ENCODE measurements around the gene ICAM3.
"Not testable (repeated sequence)": the region's sequence is repeated elsewhere in the genome, so short reads cannot be mapped to it uniquely, and the experiment has no call there.

ICAM3 gene

DNA sequence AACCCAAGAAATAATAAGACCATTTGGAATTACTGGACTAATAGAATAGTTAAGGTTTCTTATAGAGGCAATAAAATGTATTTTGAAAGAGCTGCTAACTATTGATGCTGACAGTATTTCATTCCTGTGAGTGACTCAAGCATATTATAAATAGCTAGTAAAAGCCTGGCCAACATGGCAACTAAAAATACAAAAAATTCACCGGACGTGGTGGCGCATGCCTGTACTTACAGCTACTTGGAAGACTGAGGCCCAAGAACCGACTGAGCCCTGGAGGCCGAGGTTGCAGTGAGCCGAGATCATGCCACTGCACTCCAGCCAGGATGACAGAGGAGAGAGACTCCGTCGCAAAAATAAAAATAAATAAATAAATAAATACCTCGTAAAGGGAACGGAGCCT lies 5.4 kb upstream of the ICAM3 start:
- no peak for DNase-seq (ENCODE audit: low read depth)

DNA sequence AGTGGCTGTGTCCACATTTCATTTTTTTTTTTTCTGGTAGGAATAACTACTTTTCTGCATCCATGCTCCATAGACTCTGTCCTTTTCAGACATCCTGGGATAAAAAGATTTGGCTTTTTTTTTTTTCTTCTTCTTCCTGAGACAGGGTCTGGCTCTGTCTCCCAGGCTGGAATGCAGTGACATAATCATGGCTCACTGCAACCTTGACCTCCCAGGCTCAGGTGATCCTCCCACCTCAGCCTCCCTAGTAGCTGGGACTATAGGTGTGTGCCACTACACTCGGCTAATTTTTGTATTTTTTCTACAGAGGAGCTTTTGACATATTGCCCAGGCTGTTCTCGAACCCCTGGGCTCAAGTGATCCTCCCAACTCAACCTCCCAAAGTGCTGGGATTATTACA lies 4.1 kb upstream of the ICAM3 start:
- no peak for DNase-seq (ENCODE audit: low read depth)

DNA sequence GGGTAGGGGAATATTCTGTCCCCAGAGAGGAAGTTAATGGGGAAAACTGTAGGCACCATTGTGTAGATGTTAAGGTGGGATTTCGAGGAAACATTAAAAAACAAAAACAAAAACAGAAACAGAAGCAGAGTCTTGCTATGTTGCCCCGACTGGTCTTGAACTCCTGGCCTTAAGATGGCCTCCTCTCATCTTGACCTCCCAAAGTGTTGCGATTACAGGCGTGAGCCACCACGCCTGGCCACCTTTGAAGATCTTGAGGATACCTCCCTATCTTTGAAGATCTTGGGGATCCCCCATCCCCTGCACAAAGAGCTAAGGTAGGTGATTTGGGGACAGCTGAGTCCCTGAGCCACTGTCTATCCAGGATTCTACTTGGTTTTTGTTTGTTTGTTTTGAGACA lies 553 bp upstream of the ICAM3 start:
- DNase-seq (ENCODE audit: low read depth), result no peak

DNA sequence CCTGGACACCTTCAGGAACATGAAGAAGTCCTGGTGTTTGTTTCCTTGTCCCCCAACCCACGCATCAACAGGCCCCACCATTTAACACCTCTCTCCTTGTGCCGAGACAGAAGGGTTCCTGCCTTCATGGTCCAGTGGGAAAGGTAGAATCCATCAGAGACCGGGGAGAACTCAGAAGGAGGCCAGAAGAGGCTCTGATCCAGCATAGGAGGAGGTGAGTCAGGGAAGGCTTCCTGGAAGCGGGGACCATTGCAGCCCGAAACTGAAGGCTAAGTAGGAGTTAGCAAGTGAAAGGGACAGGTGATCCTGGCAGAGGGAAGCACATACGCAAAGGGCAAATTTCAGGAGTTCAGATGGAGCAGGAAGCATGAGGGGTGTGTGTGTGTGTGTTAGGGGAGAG lies 484 bp downstream of the ICAM3 start:
- no peak for DNase-seq (ENCODE audit: low read depth)

GRCh38 chr19:10336725-10337124 lies 2.7 kb downstream of the ICAM3 start:
- not testable (repeated sequence) for DNase-seq (ENCODE audit: low read depth)

GRCh38 chr19:10335352-10335985 lies 4.0 kb downstream of the ICAM3 start:
- no peak for DNase-seq (ENCODE audit: low read depth)

GRCh38 chr19:10334588-10335351 lies 4.7 kb downstream of the ICAM3 start:
- DNase-seq (ENCODE audit: low read depth), result no peak

- DNase-seq (ENCODE audit: low read depth), result no peak
Observed at GRCh38 chr19:10333758-10334587, 5.5 kb downstream of the ICAM3 start.

DNA sequence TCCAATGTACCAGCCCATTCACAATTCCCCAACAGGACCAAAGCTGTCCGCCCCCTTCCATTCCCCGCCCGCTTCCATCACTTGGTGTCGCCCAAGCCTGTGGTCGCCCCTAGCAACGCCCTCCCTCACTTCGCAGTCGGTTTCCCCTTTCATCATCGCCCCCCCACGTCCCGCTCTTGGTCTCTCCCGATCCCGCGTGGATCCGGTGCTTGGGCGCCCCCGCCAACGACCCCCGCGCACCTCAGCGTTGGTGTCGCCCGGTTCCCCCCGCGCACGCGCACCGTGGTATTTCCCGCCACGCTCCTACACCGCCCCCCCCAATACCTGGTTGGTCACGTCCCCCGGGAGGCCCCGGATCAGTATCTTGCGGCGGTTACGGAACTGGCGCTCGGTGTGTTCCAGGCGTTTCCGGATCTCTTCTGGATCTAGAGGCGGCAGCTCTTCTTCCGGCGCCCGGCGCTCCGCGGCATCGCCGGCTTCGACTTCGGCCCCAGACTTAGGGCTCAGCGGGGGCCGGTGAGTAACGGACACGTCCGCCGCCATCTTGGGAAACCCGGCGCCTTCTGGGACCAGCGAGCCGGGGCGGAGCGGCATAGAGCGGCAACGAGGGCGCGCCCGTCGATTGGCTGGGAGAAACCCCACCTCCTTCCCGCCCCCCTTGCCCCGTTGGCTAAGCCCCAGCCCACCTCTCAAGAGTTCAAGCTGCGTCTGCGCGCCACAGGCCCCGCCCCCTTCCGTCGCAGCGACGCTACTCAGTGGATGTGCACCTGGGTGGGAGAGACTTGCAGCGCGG lies 6.3 kb downstream of the ICAM3 start, which contains the start of gene RAVER1:
Gene RAVER1 (minus strand): TSS at position 565 of the 793 bp plus-strand sequence. CDS start 22 bp downstream, at position 543.
- DNase-seq (ENCODE audit: low read depth), result peak; percentile 95

DNA sequence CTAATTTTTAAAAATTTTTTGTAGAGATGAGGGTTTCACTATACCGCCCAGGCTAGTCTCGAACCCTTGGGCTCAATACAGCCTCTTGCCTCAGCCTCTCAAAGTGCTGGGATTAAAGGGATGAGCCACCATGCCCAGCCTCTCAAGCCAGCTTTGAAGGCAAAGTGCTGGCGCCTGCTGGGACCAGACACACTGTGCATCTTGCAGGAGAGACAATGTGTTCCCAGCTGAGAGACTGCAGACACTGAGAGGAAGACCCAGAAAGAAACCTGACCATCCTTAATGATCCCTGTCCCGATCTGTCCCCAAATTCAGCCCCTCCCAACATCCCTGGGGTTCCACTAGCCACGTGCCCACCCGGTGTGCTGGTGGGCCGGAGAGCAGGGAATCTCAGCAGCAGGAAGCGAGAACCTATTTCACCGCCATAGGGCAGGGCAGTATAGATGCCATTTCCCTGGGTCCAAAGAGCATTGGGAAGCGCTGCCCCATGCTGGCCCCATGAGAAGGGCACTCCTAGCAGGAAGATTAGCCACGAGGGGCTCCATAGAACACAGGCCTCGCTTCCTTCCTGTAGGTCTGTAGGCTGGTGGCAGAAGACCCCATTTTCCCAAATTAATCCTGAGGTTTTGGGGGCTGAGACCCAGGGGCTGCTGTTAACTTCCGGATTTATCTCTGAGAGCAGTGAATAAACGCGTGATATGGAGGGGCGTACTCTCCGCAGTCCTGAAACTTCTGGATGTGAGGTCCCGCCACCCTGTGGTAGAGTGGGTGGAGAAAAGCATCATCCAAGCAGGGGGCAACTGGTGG lies 7.1 kb downstream of the ICAM3 start:
- no peak for DNase-seq (ENCODE audit: low read depth)

GRCh38 chr19:10329555-10329954 lies 9.9 kb downstream of the ICAM3 start:
- DNase-seq (ENCODE audit: low read depth), result no peak

GRCh38 chr19:10328558-10329429 lies 10.6 kb downstream of the ICAM3 start:
- DNase-seq (ENCODE audit: low read depth), result no peak

GRCh38 chr19:10327793-10328192 lies 11.6 kb downstream of the ICAM3 start:
- no peak for DNase-seq (ENCODE audit: low read depth)

GRCh38 chr19:10325732-10326131 lies 13.7 kb downstream of the ICAM3 start:
- no peak for DNase-seq (ENCODE audit: low read depth)

DNA sequence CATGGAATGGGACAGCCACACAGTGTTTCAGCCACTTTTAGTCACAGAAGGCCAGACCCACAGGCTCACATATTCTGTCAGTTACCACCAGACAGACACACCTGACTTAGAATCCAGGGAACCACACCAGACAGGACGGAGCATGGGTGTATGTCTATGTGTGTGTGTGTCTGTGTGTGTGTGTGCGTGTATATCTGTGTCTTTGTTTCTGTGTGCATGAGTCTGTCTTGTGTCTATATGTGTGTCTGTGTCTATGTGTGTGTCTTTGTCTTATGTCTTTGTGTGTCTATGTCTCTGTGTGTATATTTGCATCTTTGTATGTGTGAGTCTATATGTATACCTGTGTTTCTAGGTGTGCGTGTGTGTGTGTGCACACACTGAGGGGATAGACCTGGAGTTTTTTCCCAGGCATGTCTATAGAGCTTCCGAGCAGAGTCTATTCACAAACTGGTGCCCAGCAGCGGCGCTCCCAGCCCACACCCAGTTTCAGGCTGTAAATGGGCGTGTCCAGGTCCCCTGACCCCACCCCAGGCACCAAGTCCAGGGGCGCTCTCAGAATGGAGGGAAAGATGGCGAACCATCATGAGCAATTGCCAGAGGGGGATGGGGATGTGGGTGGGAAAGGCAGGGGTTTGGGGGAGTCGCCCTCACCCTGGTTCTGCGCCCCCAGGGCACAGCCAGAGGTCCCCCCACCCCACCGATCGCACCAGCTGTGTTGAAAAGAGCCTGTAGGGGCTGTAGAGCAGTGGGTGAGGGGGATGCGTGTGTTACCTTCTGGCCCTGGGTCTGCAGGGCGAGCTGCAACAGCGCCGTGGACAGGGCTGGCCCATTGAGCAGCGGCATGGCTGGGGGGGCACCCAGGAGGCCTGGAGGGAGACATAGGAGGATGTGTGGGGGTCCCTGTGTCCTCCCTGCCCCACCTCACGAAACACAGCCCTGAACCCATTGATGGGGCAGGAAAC lies 17.3 kb downstream of the ICAM3 start:
- no peak for DNase-seq (ENCODE audit: low read depth)

DNA sequence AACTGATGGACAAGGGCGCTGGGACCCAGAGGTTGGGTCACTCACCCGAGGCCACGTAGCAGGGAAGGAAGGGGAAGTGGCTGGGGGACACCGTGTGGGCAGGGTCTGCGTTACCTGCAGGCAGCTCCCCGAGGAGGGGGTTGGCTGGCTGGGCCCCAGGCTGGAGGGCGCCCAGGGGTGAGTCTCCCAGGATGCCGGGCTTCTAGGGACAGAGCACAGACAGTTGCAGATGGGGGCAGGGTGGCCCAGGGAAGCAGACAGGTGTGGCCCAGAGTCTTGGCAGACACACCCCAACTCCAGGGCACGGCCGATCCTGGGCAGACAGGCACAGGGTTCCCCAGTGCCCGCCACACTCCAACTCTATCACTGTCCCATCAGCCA lies 18.0 kb downstream of the ICAM3 start:
- DNase-seq (ENCODE audit: low read depth), result no peak

DNA sequence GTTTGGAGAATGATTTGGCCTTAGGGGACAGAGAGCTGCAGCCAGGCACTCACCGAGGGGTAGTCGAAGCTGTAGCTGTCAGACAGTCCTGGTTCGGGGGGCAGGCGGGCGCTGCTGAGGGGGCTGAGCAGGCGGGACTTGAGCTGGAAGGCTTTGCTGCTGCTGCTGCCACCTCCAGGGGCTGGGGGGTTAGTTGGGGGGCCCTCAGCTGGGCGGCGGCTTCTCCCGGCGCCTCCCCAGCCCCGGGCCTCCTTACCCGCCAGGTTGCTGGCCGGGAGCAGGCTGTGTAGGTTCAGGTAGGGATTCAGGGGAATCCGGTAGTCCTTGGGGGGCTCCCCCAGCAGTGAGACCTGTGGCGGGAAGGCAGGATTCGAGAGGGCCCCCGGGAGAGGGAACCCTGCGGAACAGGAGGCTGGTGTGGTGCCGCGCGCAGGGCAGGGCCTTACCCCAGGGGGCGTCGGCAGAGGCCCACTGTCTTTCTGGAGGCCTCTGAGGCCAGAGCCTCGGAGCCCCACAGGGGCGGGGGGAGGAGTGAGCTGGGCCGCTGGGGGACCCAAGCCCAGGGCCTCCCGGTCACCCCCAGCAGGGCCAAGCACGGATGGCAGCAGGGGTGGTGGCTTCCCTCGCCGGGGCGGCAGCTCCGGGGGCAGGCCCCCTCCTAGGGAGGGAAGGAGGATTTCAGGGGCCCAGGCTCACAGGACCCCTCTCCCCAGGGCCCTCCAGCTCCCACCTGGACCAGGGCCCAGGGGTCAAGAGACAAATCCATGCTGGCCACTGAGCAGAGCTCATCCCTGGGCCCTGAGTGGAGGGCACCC lies 18.6 kb downstream of the ICAM3 start:
- DNase-seq (ENCODE audit: low read depth), result no peak

All from stimulated activated CD8-positive, alpha-beta memory T cell treated with anti-CD3 and anti-CD28 coated beads, Interleukin-15, amount 100 ng/mL, for 1 hour (primary cell).